K562 (cell line): ENCODE results near the gene EPS8L1. TPM values are rescaled to one million over a fixed set of nuclear protein-coding genes. Genes with fewer than 3 reads are reported as not detected.

Experiments used
- ATAC-seq: fragments of 200-7000 bp; cut with Tn5 transposase; 3 replicates; pipeline ENCODE4 v1.9.1; 2020; ENCODE audit warnings: moderate library complexity
- BruUV-seq: library from RNA; stranded (reverse); fragments of 400-500 nt; replicated peaks from 2 replicates; lab custom pipeline; 2021; lab: Mats Ljungman, UMichigan
- CTCF ChIA-PET: fragments of 300-600 bp; formaldehyde crosslinking; extraction: SDS; loops from one replicate; lab custom pipeline; 2021; ENCODE audit warnings: low intra/inter-chr PET ratio; lab: Yijun Ruan, JAX
- POLR2A ChIA-PET: fragments of 300-600, 350-650 bp; sonication (Branson Sonifier 250); formaldehyde crosslinking; extraction: SDS; loops from one replicate; lab custom pipeline; 2021; ENCODE audit warnings: antibody characterized with exemption, inconsistent platforms; lab: Yijun Ruan, JAX
- DNase-seq, 4 experiments: peaks; one replicate each; pipeline versions ENCODE4 v3.0.0 to v3.0.0-alpha.2; 2011 to 2018; ENCODE audit warnings: low spot score in 3 of 4, mixed read lengths in 3 of 4; ENCODE audit errors: extremely low read depth in 1 of 4
- FAIRE-seq: peaks from 2 replicates; lab custom pipeline; 2011; peaks lifted over from hg19 to GRCh38; lab: Jason Lieb, UNC
- H2AFZ ChIP-seq: 2 replicates; pipeline ENCODE4 v1.6.0; 2011; ENCODE audit warnings: low read depth, low read length, control low read depth, inconsistent platforms
- H3K27ac ChIP-seq: fragments of 200-600 bp; 3 replicates; pipeline ENCODE4 v1.8.0; 2011; ENCODE audit warnings: low read depth, mild to moderate bottlenecking, control low read depth, inconsistent platforms, low read length, moderate library complexity, mixed read lengths; ENCODE audit errors: extremely low read depth
- H3K27me3 ChIP-seq, 2 experiments: fragments of 300-600 bp in 1 of 2; 2 replicates in 1 of 2; 3 replicates in 1 of 2; pipeline versions ENCODE4 v1.6.0 to v1.8.0; 2011; ENCODE audit warnings: inconsistent platforms in 2 of 2, low read length in 2 of 2, mild to moderate bottlenecking in 1 of 2, mixed read lengths in 1 of 2, moderate library complexity in 1 of 2; ENCODE audit not compliant: control insufficient read depth in 2 of 2, insufficient read depth in 2 of 2
- H3K36me3 ChIP-seq: fragments of 300-600 bp; 3 replicates; pipeline ENCODE4 v1.8.0; 2011; ENCODE audit warnings: mild to moderate bottlenecking, low read length, inconsistent platforms; ENCODE audit not compliant: control insufficient read depth, insufficient read depth
- H3K4me1 ChIP-seq, 2 experiments: fragments of 200-600 bp in 1 of 2; replicated peaks in 1 of 2; 2 replicates in 1 of 2; 3 replicates in 1 of 2; pipeline versions ENCODE4 v1.5.1 to v1.8.0; 2011; ENCODE audit warnings: inconsistent platforms in 2 of 2, low read length in 2 of 2, mild to moderate bottlenecking in 1 of 2, mixed read lengths in 1 of 2, moderate library complexity in 1 of 2; ENCODE audit not compliant: control insufficient read depth in 2 of 2, insufficient read depth in 2 of 2
- H3K4me2 ChIP-seq: 2 replicates; pipeline ENCODE4 v1.6.1; 2011; ENCODE audit warnings: low read length, control low read depth, inconsistent platforms, mixed read lengths; ENCODE audit not compliant: insufficient read depth
- H3K4me3 ChIP-seq: fragments of 200-600 bp; sonication (generic), shearing (Covaris generic); 2 replicates; pipeline ENCODE4 v1.5.1; 2016; ENCODE audit warnings: control low read depth, inconsistent platforms
- H3K79me2 ChIP-seq: fragments of 200-600 bp; 3 replicates; pipeline ENCODE4 v1.8.0; 2011; ENCODE audit warnings: low read length, inconsistent platforms; ENCODE audit not compliant: control insufficient read depth, insufficient read depth
- H3K9ac ChIP-seq, 2 experiments: 2 replicates each; pipeline versions ENCODE4 v1.6.0 to v1.6.1; 2011; ENCODE audit warnings: low read depth in 2 of 2, low read length in 2 of 2, control low read depth in 1 of 2, inconsistent platforms in 1 of 2, mild to moderate bottlenecking in 1 of 2, mixed read lengths in 1 of 2; ENCODE audit not compliant: insufficient read depth in 1 of 2
- H3K9me1 ChIP-seq: one replicate; pipeline ENCODE4 v1.6.0; 2011; ENCODE audit warnings: inconsistent platforms, mild to moderate bottlenecking, low read length, moderate library complexity; ENCODE audit not compliant: control insufficient read depth, insufficient read depth
- H3K9me3 ChIP-seq: replicated peaks from 2 replicates; pipeline ENCODE4 v1.5.1; 2011; ENCODE audit warnings: low read depth, low read length, inconsistent platforms; ENCODE audit not compliant: control insufficient read depth, insufficient read depth
- H4K20me1 ChIP-seq: replicated peaks from 2 replicates; pipeline ENCODE4 v1.6.1; 2011; ENCODE audit warnings: low read length, inconsistent platforms, mixed read lengths; ENCODE audit not compliant: control insufficient read depth, insufficient read depth
- CREB3 ChIP-seq: fragments of 450-650 bp; conservative IDR thresholded peaks from 2 replicates; pipeline ENCODE4 v1.6.1; 2016; ENCODE audit warnings: missing genetic modification characterization, low read depth, mild to moderate bottlenecking, missing compliant biosample characterization, moderate library complexity
- CTBP1 ChIP-seq: fragments of 450-650 bp; IDR thresholded peaks from 2 replicates; pipeline ENCODE4 v1.6.1; 2016; ENCODE audit warnings: borderline replicate concordance
- DPF2 ChIP-seq: fragments of 450-650 bp; IDR thresholded peaks from 2 replicates; pipeline ENCODE4 v1.6.1; 2016
- ELF1 ChIP-seq: fragments of 200-800 bp; sonication (Bioruptor generic); IDR thresholded peaks from 2 replicates; pipeline ENCODE4 v1.6.1; 2016; ENCODE audit warnings: missing genetic modification characterization, missing compliant biosample characterization
- FOXJ2 ChIP-seq: fragments of 200-800 bp; sonication (Bioruptor generic); IDR thresholded peaks from 2 replicates; pipeline ENCODE4 v1.6.1; 2016; ENCODE audit warnings: missing genetic modification characterization, missing compliant biosample characterization
- FOXP1 ChIP-seq: sonication (generic); formaldehyde crosslinking; IDR thresholded peaks from 2 replicates; pipeline ENCODE4 v1.8.0; 2022; ENCODE audit warnings: mild to moderate bottlenecking, missing genetic modification reagents
- GTF2F1 ChIP-seq: IDR thresholded peaks from 2 replicates; pipeline ENCODE4 v1.6.1; 2011; ENCODE audit warnings: low read depth, low read length, improper control_type of control experiment
- HSF4 ChIP-seq: fragments of 250-450 bp; sonication (Bioruptor Pico); IDR thresholded peaks from 2 replicates; pipeline ENCODE4 v2.1.2; 2022; ENCODE audit warnings: mild to moderate bottlenecking, moderate library complexity, borderline replicate concordance
- JUND ChIP-seq, 2 experiments: IDR thresholded peaks; 2 replicates in 1 of 2; 3 replicates in 1 of 2; pipeline ENCODE4 v1.6.1; 2011; ENCODE audit warnings: borderline replicate concordance in 2 of 2, low read depth in 2 of 2, low read length in 2 of 2, improper control_type of control experiment in 1 of 2, missing biosample characterization in 1 of 2, missing genetic modification characterization in 1 of 2, missing genetic modification reagents in 1 of 2
- KAT8 ChIP-seq: fragments of 450-650 bp; IDR thresholded peaks from 2 replicates; pipeline ENCODE4 v1.6.1; 2016; ENCODE audit warnings: low read depth, mild to moderate bottlenecking
- MAFF ChIP-seq: IDR thresholded peaks from 2 replicates; pipeline ENCODE4 v1.6.1; 2012; ENCODE audit warnings: low read length, improper control_type of control experiment
- NELFE ChIP-seq: IDR thresholded peaks from 2 replicates; pipeline ENCODE4 v1.6.1; 2011; ENCODE audit warnings: mild to moderate bottlenecking; ENCODE audit not compliant: insufficient read depth, insufficient read length
- NRF1 ChIP-seq, 2 experiments: fragments of 450-650 bp; IDR thresholded peaks in 1 of 2; conservative IDR thresholded peaks in 1 of 2; 2 replicates each; pipeline ENCODE4 v1.6.1; 2014; ENCODE audit warnings: mild to moderate bottlenecking in 2 of 2
- ZNF212 ChIP-seq: fragments of 450-650 bp; formaldehyde crosslinking; IDR thresholded peaks from 2 replicates; pipeline ENCODE4 v1.4.0; 2020; ENCODE audit warnings: mild to moderate bottlenecking
- ZNF23 ChIP-seq: fragments of 250-450 bp; sonication (Bioruptor Pico); IDR thresholded peaks from 2 replicates; pipeline ENCODE4 v1.4.0; 2020; ENCODE audit warnings: mild to moderate bottlenecking
- ZNF830 ChIP-seq: fragments of 250-450 bp; sonication (Bioruptor Pico); IDR thresholded peaks from 2 replicates; pipeline ENCODE4 v1.5.0; 2021; ENCODE audit warnings: mild to moderate bottlenecking
- WGBS: fragments of 100-300 bp; shearing (Covaris generic); methylation state at CpG from one replicate; pipeline ENCODE4 v1.1.6; 2016; ENCODE audit warnings: low coverage, mixed read lengths; ENCODE audit not compliant: insufficient coverage; ENCODE audit errors: missing lambda C conversion rate; 5-methylcytosine and 5-hydroxymethylcytosine counted together
- in situ Hi-C: fragments of 300-500 bp; cut with MboI; formaldehyde crosslinking; loops from 4 replicates; pipeline ENCODE4 v1.15.0; 2018; ENCODE audit warnings: inconsistent platforms, mixed read lengths
- intact Hi-C: fragments of 100-400 bp; cut with micrococcal nuclease; formaldehyde crosslinking; loops from 2 replicates; pipeline ENCODE4 v1.14.2; 2022
- polyA plus RNA-seq, 8 experiments: library from polyadenylated mRNA; depleted of rRNA in 4 of 8; stranded (reverse) in 5 of 8; unstranded in 3 of 8; fragments of >200 nt; fragmentation: Nextera tagmentation in 2 of 8; fragmentation: Illumina TruSeq in 1 of 8; extraction: Ambion mirVana in 2 of 8; extraction: Trizol in 1 of 8; gene quantifications; 2 replicates each; pipeline versions ENCODE4 v1.2.1 to v1.2.3, GENCODE V29; 2011 to 2014; ENCODE audit warnings: inconsistent platforms in 1 of 8, missing spikeins in 1 of 8
- total RNA-seq, 7 experiments: library from RNA; depleted of rRNA in 6 of 7; stranded (reverse); fragments of >200 nt in 6 of 7; fragmentation: Illumina TruSeq in 2 of 7; extraction: Trizol in 2 of 7; gene quantifications; 2 replicates each; pipeline versions ENCODE4 v1.2.1 to v1.2.3, GENCODE V29; 2011 to 2021; ENCODE audit warnings: low replicate concordance in 1 of 7
- TF ChIP-seq, protein P1 (sequence below), 2 experiments: IDR thresholded peaks in 1 of 2; conservative IDR thresholded peaks in 1 of 2; 2 replicates each; pipeline ENCODE4 v1.6.1; 2016; ENCODE audit warnings: low read depth in 2 of 2, mild to moderate bottlenecking in 1 of 2, missing compliant biosample characterization in 1 of 2, missing genetic modification characterization in 1 of 2, moderate library complexity in 1 of 2
- TF ChIP-seq, protein P2 (sequence below): sonication (generic); formaldehyde crosslinking; IDR thresholded peaks from 2 replicates; pipeline ENCODE4 v1.8.1; 2022; ENCODE audit warnings: missing genetic modification reagents

Gene EPS8L1
- total and polyA plus RNA-seq, 9 of the 15 experiments (the other 6 are each of a cell fraction or from before 2014, with no cell fraction given) = 0.35 to 22.1 (median 11.9) TPM

DNA sequence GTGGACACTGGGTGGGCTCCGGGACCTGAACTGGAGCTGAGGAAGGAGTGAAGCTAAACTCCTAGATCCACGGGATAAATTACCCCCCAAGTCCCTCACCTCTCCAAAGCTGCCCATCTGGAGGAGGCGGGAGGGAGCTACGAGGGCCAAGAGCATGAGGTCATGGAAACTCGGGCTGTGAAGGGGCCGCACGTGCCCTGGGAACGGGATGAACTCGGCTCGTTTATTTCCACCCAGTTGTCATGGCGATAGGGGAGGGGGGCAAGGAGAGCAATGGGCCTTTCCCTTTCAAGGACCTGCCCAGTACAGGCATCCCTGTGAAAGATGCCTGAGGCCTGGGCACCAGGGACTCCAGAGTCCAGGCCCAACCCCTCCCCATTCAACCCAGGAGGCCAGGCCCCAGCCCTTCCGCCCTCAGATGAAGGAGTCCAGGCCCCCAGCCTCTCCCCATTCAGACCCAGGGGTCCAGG is 37.9 kb downstream of the EPS8L1 start:
- peaks cover 53% of the 10 kb centered on the region; the same call in 2 of the 3 replicates for H3K36me3 ChIP-seq
- ChIA-PET POLR2A (interaction anchor here (0.6 to 0.7 kb wide), 2 partner anchors 79 to 89 kb away, joined by 3 to 4 read pairs; no protein-coding TSS in a partner anchor), CTCF (no interaction called here)
- no peak overlapping the region for H2AFZ ChIP-seq
- peaks cover 67% of the 10 kb centered on the region for H3K79me2 ChIP-seq
- H3K9me3 ChIP-seq = no peaks in the 10 kb centered on the region
- no peaks in the 10 kb centered on the region for H3K27me3 ChIP-seq
- intact Hi-C loops (no loop called here), in situ Hi-C loops (no loop called here)
- peaks cover 33% of the 10 kb centered on the region for H4K20me1 ChIP-seq
- H3K9ac ChIP-seq = peak overlapping the region in 1 of 2 experiments; percentile 81; a peak in 2 of 4 replicates
- DNase-seq = peak; percentile 41 to 59 (median 52)
- FAIRE-seq = no peak
- peak overlapping the region; percentile 18; the same call in 2 of the 3 replicates for H3K27ac ChIP-seq
- no peak for ATAC-seq
- peaks cover 36 to 65% of the 10 kb centered on the region in 2 experiments for H3K4me1 ChIP-seq
- peaks cover 4% of the 10 kb centered on the region for H3K9me1 ChIP-seq
- BruUV-seq = no TSS peak
- 0 out of 2 replicates have a peak overlapping the region, but pooled peaks have one; percentile 4 for H3K4me2 ChIP-seq
- no peak overlapping the region for H3K4me3 ChIP-seq
- WGBS = 49% methylated on average over 10 of the region's 12 CpGs
- no peak for TF ChIP-seq CTBP1
- TF ChIP-seq CREB3 (tag) = no peak
- peak; percentile 95 for TF ChIP-seq FOXJ2 (tag)
- no peak for TF ChIP-seq NELFE
- TF ChIP-seq ZNF212 = no peak
- TF ChIP-seq JUND (IDR thresholded peaks at IDR 0.05; ENCODE audit: borderline replicate concordance, low read depth, low read length) = peak; percentile 29; the same call in 1 of the 2 replicates
- no peak for TF ChIP-seq JUND (tag; IDR thresholded peaks at IDR 0.05; ENCODE audit: borderline replicate concordance, low read depth, low read length)
- TF ChIP-seq ELF1 = no peak
- TF ChIP-seq HSF4 = no peak
- TF ChIP-seq ZNF830 (CRISPR knock-in tag) = no peak
- TF ChIP-seq, protein P1, sequence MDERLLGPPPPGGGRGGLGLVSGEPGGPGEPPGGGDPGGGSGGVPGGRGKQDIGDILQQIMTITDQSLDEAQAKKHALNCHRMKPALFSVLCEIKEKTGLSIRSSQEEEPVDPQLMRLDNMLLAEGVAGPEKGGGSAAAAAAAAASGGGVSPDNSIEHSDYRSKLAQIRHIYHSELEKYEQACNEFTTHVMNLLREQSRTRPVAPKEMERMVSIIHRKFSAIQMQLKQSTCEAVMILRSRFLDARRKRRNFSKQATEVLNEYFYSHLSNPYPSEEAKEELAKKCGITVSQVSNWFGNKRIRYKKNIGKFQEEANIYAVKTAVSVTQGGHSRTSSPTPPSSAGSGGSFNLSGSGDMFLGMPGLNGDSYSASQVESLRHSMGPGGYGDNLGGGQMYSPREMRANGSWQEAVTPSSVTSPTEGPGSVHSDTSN (CRISPR knock-in tag; IDR thresholded peaks at IDR 0.05; ENCODE audit: low read depth) = no peak
- TF ChIP-seq, protein P1 (tag; conservative IDR thresholded peaks at IDR 0.05; ENCODE audit: low read depth) = no peak
- TF ChIP-seq, protein P2, sequence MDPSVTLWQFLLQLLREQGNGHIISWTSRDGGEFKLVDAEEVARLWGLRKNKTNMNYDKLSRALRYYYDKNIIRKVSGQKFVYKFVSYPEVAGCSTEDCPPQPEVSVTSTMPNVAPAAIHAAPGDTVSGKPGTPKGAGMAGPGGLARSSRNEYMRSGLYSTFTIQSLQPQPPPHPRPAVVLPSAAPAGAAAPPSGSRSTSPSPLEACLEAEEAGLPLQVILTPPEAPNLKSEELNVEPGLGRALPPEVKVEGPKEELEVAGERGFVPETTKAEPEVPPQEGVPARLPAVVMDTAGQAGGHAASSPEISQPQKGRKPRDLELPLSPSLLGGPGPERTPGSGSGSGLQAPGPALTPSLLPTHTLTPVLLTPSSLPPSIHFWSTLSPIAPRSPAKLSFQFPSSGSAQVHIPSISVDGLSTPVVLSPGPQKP = no peak
- TF ChIP-seq DPF2 = no peak
- no peak for TF ChIP-seq ZNF23 (CRISPR knock-in tag)
- TF ChIP-seq GTF2F1 = no peak
- no peak for TF ChIP-seq FOXP1 (CRISPR knock-in tag)
- no peak for TF ChIP-seq KAT8
- no peak for TF ChIP-seq MAFF
- TF ChIP-seq NRF1 (conservative IDR thresholded peaks at IDR 0.05 in 1 of 2, IDR thresholded peaks at IDR 0.05 in 1 of 2) = no peak
